Measurements from ENCODE around the gene DDX59. TPM values are rescaled to one million over a fixed set of nuclear protein-coding genes. Genes with fewer than 3 reads are reported as not detected.
"Not testable (repeated sequence)": the region's sequence is repeated elsewhere in the genome, so short reads cannot be mapped to it uniquely, and the experiment has no call there.

DDX59 gene
- total RNA-seq, 6 experiments from 2014 or later: 13.2 to 17.3 (median 14.6) TPM

DNA sequence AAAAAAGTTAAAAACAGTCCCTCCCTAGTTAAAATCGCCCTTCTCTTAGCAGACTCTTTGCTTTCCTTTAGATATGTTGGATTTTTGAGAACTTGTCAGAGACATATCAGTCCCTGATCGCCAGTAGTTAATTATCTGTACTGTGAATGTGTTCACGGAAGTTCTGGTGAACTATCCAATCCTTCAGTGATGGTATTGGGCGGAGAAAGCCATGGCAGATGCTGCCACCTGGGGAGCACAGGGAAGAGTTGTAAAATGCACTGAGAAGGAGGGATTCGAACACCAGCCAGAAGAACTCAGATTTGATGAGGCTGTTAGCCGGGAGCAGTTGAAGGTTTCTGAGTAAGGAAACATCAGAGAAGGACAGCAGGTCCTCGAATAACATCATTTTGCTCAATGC lies 31.6 kb downstream of the DDX59 start:
- Mint-ChIP-seq H3K4me1 (ENCODE audit: low read depth) (peaks cover 18% of the 10 kb centered on the region), H3K27me3 (ENCODE audit: insufficient read depth) (peaks cover 3% of the 10 kb centered on the region; the same call in 1 of the 2 replicates), H3K9me3 (no peaks in the 10 kb centered on the region), H3K36me3 (ENCODE audit: low read depth) (peaks cover 4% of the 10 kb centered on the region; the same call in 1 of the 2 replicates), H3K4me3 (no peak overlapping the region), H3K27ac (peak overlapping the region; percentile 93)
- DNase-seq: no peak
- TF ChIP-seq, protein P1, sequence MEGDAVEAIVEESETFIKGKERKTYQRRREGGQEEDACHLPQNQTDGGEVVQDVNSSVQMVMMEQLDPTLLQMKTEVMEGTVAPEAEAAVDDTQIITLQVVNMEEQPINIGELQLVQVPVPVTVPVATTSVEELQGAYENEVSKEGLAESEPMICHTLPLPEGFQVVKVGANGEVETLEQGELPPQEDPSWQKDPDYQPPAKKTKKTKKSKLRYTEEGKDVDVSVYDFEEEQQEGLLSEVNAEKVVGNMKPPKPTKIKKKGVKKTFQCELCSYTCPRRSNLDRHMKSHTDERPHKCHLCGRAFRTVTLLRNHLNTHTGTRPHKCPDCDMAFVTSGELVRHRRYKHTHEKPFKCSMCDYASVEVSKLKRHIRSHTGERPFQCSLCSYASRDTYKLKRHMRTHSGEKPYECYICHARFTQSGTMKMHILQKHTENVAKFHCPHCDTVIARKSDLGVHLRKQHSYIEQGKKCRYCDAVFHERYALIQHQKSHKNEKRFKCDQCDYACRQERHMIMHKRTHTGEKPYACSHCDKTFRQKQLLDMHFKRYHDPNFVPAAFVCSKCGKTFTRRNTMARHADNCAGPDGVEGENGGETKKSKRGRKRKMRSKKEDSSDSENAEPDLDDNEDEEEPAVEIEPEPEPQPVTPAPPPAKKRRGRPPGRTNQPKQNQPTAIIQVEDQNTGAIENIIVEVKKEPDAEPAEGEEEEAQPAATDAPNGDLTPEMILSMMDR (IDR thresholded peaks at IDR 0.05): no peak

GRCh38 chr1:200636681-200637080 lies 33.0 kb downstream of the DDX59 start:
- TF ChIP-seq, protein P1 (IDR thresholded peaks at IDR 0.05): no peak
- Mint-ChIP-seq H3K4me3 (no peak overlapping the region), H3K9me3 (no peaks in the 10 kb centered on the region), H3K27ac (no peak overlapping the region), H3K36me3 (ENCODE audit: low read depth) (peaks cover 4% of the 10 kb centered on the region; the same call in 1 of the 2 replicates), H3K27me3 (ENCODE audit: insufficient read depth) (peaks cover 3% of the 10 kb centered on the region; the same call in 1 of the 2 replicates), H3K4me1 (ENCODE audit: low read depth) (peaks cover 18% of the 10 kb centered on the region)
- no peak for DNase-seq

DNA sequence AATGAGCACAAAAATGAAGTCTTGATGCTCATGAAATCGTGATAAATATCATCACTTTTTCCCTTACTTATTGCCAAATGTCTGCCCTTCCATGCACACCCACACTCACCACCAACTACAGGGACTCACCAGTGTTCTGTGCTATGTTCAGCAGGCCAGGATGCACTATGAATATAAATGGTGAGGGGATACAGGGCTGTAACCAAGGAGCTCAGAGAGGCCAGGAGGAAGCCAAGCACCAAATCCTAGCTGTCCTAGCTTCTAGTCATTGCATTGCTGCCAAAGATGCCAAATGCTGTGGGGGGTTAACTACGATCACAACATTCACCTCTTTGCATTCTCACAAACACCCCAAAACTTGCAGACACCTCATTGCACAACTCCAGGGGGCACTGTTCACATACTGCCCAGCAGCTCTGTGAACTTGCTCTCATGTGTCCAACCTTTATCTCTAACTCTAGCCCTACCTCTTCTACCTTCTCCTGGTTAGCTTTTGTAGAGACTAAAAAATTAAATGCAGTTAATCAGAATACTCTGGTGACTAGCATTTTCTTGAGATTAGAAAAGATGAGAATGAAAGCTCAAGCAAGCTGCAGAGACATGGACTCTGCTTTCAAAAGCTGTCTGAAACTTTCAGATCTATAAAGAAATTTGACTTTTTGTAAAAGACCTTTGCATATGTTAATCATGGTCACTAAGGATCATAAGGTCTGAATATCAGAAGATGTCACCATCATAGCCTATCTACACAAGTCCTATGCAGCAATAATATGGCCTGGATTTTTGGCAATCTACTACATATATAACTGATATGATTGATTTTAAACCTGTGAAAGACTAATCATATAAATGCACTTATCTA lies 35.2 kb downstream of the DDX59 start:
- Mint-ChIP-seq H3K4me1 (ENCODE audit: low read depth) (no peaks in the 10 kb centered on the region), H3K36me3 (ENCODE audit: low read depth) (no peaks in the 10 kb centered on the region; the same call in 1 of the 2 replicates), H3K27ac (no peak overlapping the region), H3K9me3 (no peaks in the 10 kb centered on the region), H3K27me3 (ENCODE audit: insufficient read depth) (peaks cover 3% of the 10 kb centered on the region; the same call in 1 of the 2 replicates), H3K4me3 (no peak overlapping the region)
- TF ChIP-seq, protein P1 (IDR thresholded peaks at IDR 0.05): peak; percentile 59
- DNase-seq: no peak

DNA sequence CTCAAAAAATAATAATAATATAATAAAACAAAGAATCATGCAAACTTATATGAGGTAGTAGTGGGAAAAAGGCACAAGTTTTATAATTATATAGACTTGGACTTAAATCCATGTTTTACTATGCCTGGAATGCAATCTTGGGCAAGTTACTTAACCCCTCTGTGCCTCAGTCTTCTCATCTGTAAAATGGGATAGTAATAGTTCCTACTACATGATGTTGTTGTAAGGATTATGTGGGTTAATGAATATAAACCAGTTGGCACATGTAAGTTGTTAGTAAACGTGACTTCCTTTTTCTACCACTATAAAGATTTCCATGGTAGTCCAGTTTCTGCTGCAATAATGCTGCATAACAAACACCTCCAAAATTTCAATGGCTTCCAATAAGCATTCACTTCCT lies 38.3 kb downstream of the DDX59 start:
- Mint-ChIP-seq H3K36me3 (ENCODE audit: low read depth) (no peaks in the 10 kb centered on the region), H3K4me3 (no peak overlapping the region), H3K27ac (no peak overlapping the region), H3K27me3 (ENCODE audit: insufficient read depth) (no peaks in the 10 kb centered on the region), H3K9me3 (no peaks in the 10 kb centered on the region), H3K4me1 (ENCODE audit: low read depth) (no peaks in the 10 kb centered on the region)
- DNase-seq: no peak
- TF ChIP-seq, protein P1 (IDR thresholded peaks at IDR 0.05): no peak

- not testable (repeated sequence) for H3K9me3 Mint-ChIP-seq; H3K27me3 Mint-ChIP-seq (ENCODE audit: insufficient read depth); DNase-seq; H3K27ac Mint-ChIP-seq; H3K4me1 Mint-ChIP-seq (ENCODE audit: low read depth); H3K4me3 Mint-ChIP-seq; H3K36me3 Mint-ChIP-seq (ENCODE audit: low read depth)
Observed at GRCh38 chr1:200630515-200630899, 39.2 kb downstream of the DDX59 start.

DNA sequence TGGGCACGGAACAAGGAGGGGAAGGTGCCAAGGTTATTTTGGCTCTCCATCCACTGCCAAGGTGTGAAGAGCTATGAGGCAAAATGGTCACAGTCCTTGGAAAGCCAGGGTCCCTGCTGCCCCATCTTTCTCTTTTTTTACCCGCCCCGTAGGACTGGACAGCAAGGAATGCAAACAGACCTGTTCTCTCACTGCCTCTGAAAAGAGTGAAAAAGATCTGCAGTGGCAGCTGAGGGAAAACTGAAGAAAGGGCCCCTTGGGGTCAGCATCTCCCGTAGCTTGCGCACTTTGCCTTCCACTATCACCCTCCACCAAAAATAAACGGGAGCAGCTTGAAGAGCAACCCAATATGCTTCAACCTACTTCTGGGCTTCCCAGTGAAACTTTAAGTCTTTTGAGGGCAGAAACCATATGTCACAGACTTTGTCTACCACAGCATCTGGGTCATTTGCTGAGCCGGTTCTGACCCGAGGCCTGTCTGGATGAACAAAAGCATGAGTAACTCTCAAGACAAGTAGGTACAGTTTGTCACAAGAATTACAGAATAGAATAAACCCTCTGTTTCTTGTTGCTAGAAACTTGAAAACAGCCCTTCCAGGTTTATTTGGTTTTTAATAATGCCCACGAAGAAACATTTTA lies 39.7 kb downstream of the DDX59 start:
- H3K36me3 Mint-ChIP-seq (ENCODE audit: low read depth): no peaks in the 10 kb centered on the region
- peaks cover 6% of the 10 kb centered on the region for H3K4me1 Mint-ChIP-seq (ENCODE audit: low read depth)
- no peaks in the 10 kb centered on the region for H3K9me3 Mint-ChIP-seq
- no peak overlapping the region for H3K27ac Mint-ChIP-seq
- no peaks in the 10 kb centered on the region for H3K27me3 Mint-ChIP-seq (ENCODE audit: insufficient read depth)
- DNase-seq: no peak
- H3K4me3 Mint-ChIP-seq: no peak overlapping the region
- TF ChIP-seq, protein P1 (IDR thresholded peaks at IDR 0.05): no peak

All from HFFc6 (cell line).